Natural killer cell treated with Interleukin-12 subunit alpha and Interleukin-12 subunit beta and Interleukin-15 and Interleukin-18, amount 100 ng/mL, for 72 hours (primary cell): ENCODE results near the gene MS4A7. TPM values are rescaled to one million over a fixed set of nuclear protein-coding genes. Genes with fewer than 3 reads are reported as not detected.
"Not testable (repeated sequence)": the region's sequence is repeated elsewhere in the genome, so short reads cannot be mapped to it uniquely, and the experiment has no call there.

Experiments
- ATAC-seq, 2 donors: fragments of 150-1000 bp; cut with Tn5 transposase in 1 of 2; sonication (Bioruptor Pico), chemical (Tn5 transposase) in 1 of 2; 2 replicates each; pipeline ENCODE4 v1.10.0; 2021
- DNase-seq: peaks from one replicate; pipeline ENCODE4 v3.0.0; 2022; ENCODE audit warnings: low spot score
- H3K27ac Mint-ChIP-seq, 2 donors: 1 replicate in 1 of 2; 2 replicates in 1 of 2; pipeline ENCODE4 v1.8.0; 2022; ENCODE audit warnings: mixed read lengths in 2 of 2, mild to moderate bottlenecking in 1 of 2, moderate library complexity in 1 of 2
- H3K27me3 Mint-ChIP-seq, 2 donors: 1 replicate in 1 of 2; 2 replicates in 1 of 2; pipeline ENCODE4 v1.8.0; 2022; ENCODE audit warnings: mixed read lengths in 2 of 2
- H3K36me3 Mint-ChIP-seq: one replicate; pipeline ENCODE4 v1.8.0; 2022; ENCODE audit warnings: mixed read lengths
- H3K4me1 Mint-ChIP-seq, 2 donors: 1 replicate in 1 of 2; 2 replicates in 1 of 2; pipeline ENCODE4 v1.8.0; 2022; ENCODE audit warnings: low read depth in 2 of 2, mixed read lengths in 2 of 2, mild to moderate bottlenecking in 1 of 2
- H3K4me3 Mint-ChIP-seq: one replicate; pipeline ENCODE4 v1.8.0; 2022; ENCODE audit warnings: mixed read lengths
- H3K9me3 Mint-ChIP-seq: 2 replicates; pipeline ENCODE4 v1.8.0; 2022; ENCODE audit warnings: mixed read lengths
- total RNA-seq, 2 donors: library from RNA; stranded (reverse); gene quantifications; one replicate each; pipeline ENCODE4 v1.2.3, GENCODE V29; 2022

Gene MS4A7
- total RNA-seq, 2 donors from 2014 or later, result 0.70 to 1.5 TPM

- H3K27me3 Mint-ChIP-seq, result peaks cover 20 to 33% of the 10 kb centered on the region in 2 donors
- H3K36me3 Mint-ChIP-seq, result no peaks in the 10 kb centered on the region
- ATAC-seq, result no peak
- DNase-seq, result no peak
- H3K4me3 Mint-ChIP-seq, result no peak overlapping the region
- no peaks in the 10 kb centered on the region for H3K9me3 Mint-ChIP-seq
- peaks cover 18 to 20% of the 10 kb centered on the region in 2 donors for H3K4me1 Mint-ChIP-seq
- no peak overlapping the region for H3K27ac Mint-ChIP-seq
Measured at GRCh38 chr11:60360621-60361020, 17.7 kb upstream of the MS4A7 start.

GRCh38 chr11:60362241-60362640 lies 16.1 kb upstream of the MS4A7 start:
- Mint-ChIP-seq H3K4me1 (peaks cover 18 to 20% of the 10 kb centered on the region in 2 donors), H3K9me3 (no peaks in the 10 kb centered on the region), H3K27ac (no peak overlapping the region), H3K27me3 (peaks cover 20 to 32% of the 10 kb centered on the region in 2 donors), H3K36me3 (no peaks in the 10 kb centered on the region), H3K4me3 (no peak overlapping the region)
- ATAC-seq, result no peak
- DNase-seq, result no peak

- Mint-ChIP-seq H3K27ac (peak overlapping the region; percentile 21 to 68), H3K9me3 (no peaks in the 10 kb centered on the region), H3K27me3 (peaks cover 20 to 26% of the 10 kb centered on the region in 2 donors), H3K4me1 (peaks cover 18 to 27% of the 10 kb centered on the region in 2 donors), H3K36me3 (peaks cover under 1% of the 10 kb centered on the region), H3K4me3 (peak overlapping the region; percentile 54)
- ATAC-seq (peak; percentile 52 to 56), DNase-seq (peak; percentile 75)
Measured at GRCh38 chr11:60363542-60364470, 14.5 kb upstream of the MS4A7 start.

- not testable (repeated sequence) for H3K9me3 Mint-ChIP-seq, H3K36me3 Mint-ChIP-seq, ATAC-seq, H3K4me3 Mint-ChIP-seq, DNase-seq
- Mint-ChIP-seq H3K27ac (peak overlapping the region in 1 of 2 donors; percentile 78), H3K4me1 (peaks cover 20 to 27% of the 10 kb centered on the region in 2 donors), H3K27me3 (peaks cover 23 to 46% of the 10 kb centered on the region in 2 donors)
Measured at GRCh38 chr11:60366262-60366904, 11.9 kb upstream of the MS4A7 start.

- peaks cover 4% of the 10 kb centered on the region for H3K36me3 Mint-ChIP-seq
- peaks cover 20 to 27% of the 10 kb centered on the region in 2 donors for H3K4me1 Mint-ChIP-seq
- peaks cover 20 to 52% of the 10 kb centered on the region in 2 donors for H3K27me3 Mint-ChIP-seq
- peak overlapping the region; percentile 39 for H3K4me3 Mint-ChIP-seq
- H3K27ac Mint-ChIP-seq, result peak overlapping the region; percentile 29 to 78
- ATAC-seq, result peak; percentile 74 to 84
- DNase-seq, result no peak
- no peaks in the 10 kb centered on the region for H3K9me3 Mint-ChIP-seq
Measured at GRCh38 chr11:60367009-60367408, 11.3 kb upstream of the MS4A7 start.

GRCh38 chr11:60367896-60368295 lies 10.4 kb upstream of the MS4A7 start:
- no peak for ATAC-seq
- H3K4me3 Mint-ChIP-seq, result no peak overlapping the region
- H3K4me1 Mint-ChIP-seq, result peaks cover 20 to 27% of the 10 kb centered on the region in 2 donors
- H3K36me3 Mint-ChIP-seq, result peaks cover 4% of the 10 kb centered on the region
- H3K9me3 Mint-ChIP-seq, result no peaks in the 10 kb centered on the region
- H3K27ac Mint-ChIP-seq, result peak overlapping the region; percentile 29 to 78
- DNase-seq, result no peak
- peaks cover 20 to 53% of the 10 kb centered on the region in 2 donors for H3K27me3 Mint-ChIP-seq

GRCh38 chr11:60370252-60370810 lies 8.0 kb upstream of the MS4A7 start:
- Mint-ChIP-seq H3K9me3 (no peaks in the 10 kb centered on the region), H3K27ac (peak overlapping the region in 1 of 2 donors; percentile 58), H3K4me1 (peaks cover 2 to 7% of the 10 kb centered on the region in 2 donors), H3K27me3 (peaks cover 7 to 39% of the 10 kb centered on the region in 2 donors), H3K36me3 (peaks cover 4% of the 10 kb centered on the region), H3K4me3 (no peak overlapping the region)
- no peak for DNase-seq
- no peak for ATAC-seq

- no peak overlapping the region for H3K4me3 Mint-ChIP-seq
Measured at GRCh38 chr11:60370811-60371298, 7.5 kb upstream of the MS4A7 start.

GRCh38 chr11:60371386-60371785 lies 6.9 kb upstream of the MS4A7 start:
- peaks cover 7 to 39% of the 10 kb centered on the region in 2 donors for H3K27me3 Mint-ChIP-seq
- H3K27ac Mint-ChIP-seq, result no peak overlapping the region
- no peak for DNase-seq
- peaks cover 2 to 6% of the 10 kb centered on the region in 2 donors for H3K4me1 Mint-ChIP-seq
- peaks cover 4% of the 10 kb centered on the region for H3K36me3 Mint-ChIP-seq
- ATAC-seq, result no peak
- H3K4me3 Mint-ChIP-seq, result no peak overlapping the region
- H3K9me3 Mint-ChIP-seq, result no peaks in the 10 kb centered on the region

More at GRCh38 chr11:60370811-60371298, 7.5 kb upstream of the MS4A7 start:
- H3K4me1 Mint-ChIP-seq, result peaks cover 2 to 6% of the 10 kb centered on the region in 2 donors
- H3K27me3 Mint-ChIP-seq, result peaks cover 7 to 39% of the 10 kb centered on the region in 2 donors
- ATAC-seq (no peak), DNase-seq (no peak)
- peaks cover 4% of the 10 kb centered on the region for H3K36me3 Mint-ChIP-seq
- no peak overlapping the region for H3K27ac Mint-ChIP-seq
- no peaks in the 10 kb centered on the region for H3K9me3 Mint-ChIP-seq

GRCh38 chr11:60371854-60372253 lies 6.5 kb upstream of the MS4A7 start:
- no peak for DNase-seq
- peaks cover 2 to 6% of the 10 kb centered on the region in 2 donors for H3K4me1 Mint-ChIP-seq
- no peaks in the 10 kb centered on the region for H3K9me3 Mint-ChIP-seq
- peaks cover 7 to 39% of the 10 kb centered on the region in 2 donors for H3K27me3 Mint-ChIP-seq
- no peak overlapping the region for H3K4me3 Mint-ChIP-seq
- no peak for ATAC-seq
- H3K36me3 Mint-ChIP-seq, result peaks cover 4% of the 10 kb centered on the region
- H3K27ac Mint-ChIP-seq, result no peak overlapping the region

GRCh38 chr11:60372767-60373166 lies 5.6 kb upstream of the MS4A7 start:
- Mint-ChIP-seq H3K4me3 (no peak overlapping the region), H3K36me3 (peaks cover 4% of the 10 kb centered on the region), H3K27me3 (peaks cover 7 to 40% of the 10 kb centered on the region in 2 donors), H3K9me3 (no peaks in the 10 kb centered on the region), H3K4me1 (peaks cover 4 to 5% of the 10 kb centered on the region in 2 donors), H3K27ac (no peak overlapping the region)
- DNase-seq (no peak), ATAC-seq (no peak)

GRCh38 chr11:60375316-60375715 lies 3.0 kb upstream of the MS4A7 start:
- Mint-ChIP-seq H3K9me3 (no peaks in the 10 kb centered on the region), H3K4me3 (no peak overlapping the region), H3K27ac (no peak overlapping the region), H3K4me1 (peaks cover 12 to 18% of the 10 kb centered on the region in 2 donors), H3K27me3 (peaks cover 12 to 47% of the 10 kb centered on the region in 2 donors), H3K36me3 (no peaks in the 10 kb centered on the region)
- no peak for ATAC-seq
- no peak for DNase-seq

- Mint-ChIP-seq H3K36me3 (no peaks in the 10 kb centered on the region), H3K4me1 (peaks cover 12 to 18% of the 10 kb centered on the region in 2 donors), H3K27ac (peak overlapping the region in 1 of 2 donors; percentile 32), H3K9me3 (no peaks in the 10 kb centered on the region), H3K4me3 (no peak overlapping the region), H3K27me3 (peaks cover 13 to 41% of the 10 kb centered on the region in 2 donors)
- no peak for DNase-seq
- no peak for ATAC-seq
Measured at GRCh38 chr11:60376601-60377000, 1.7 kb upstream of the MS4A7 start.
